ENCODE results near the gene ERC2.

ERC2 gene

DNA sequence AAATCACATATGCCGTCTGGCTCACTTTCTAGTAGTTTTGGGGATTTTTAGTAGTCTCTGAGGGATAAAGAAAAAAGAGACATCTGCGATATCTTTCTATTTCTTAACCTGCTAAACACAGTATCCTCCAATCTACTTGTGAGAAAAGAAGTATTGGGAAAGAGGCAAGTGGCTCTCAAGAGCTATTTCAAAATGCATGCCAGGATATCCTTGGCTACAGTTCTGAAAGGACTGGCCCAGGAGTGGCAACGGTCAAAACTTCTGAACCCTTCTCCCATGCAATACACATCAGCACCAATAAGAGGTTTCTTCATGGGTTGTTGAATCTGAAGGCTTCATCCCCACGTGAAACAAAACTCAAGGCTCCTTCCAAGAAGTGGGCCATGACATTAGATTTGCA lies 777.1 kb downstream of the ERC2 start:
- no peak for DNase-seq

- no peak for DNase-seq
Observed at GRCh38 chr3:55690726-55691125, 777.5 kb downstream of the ERC2 start.

DNA sequence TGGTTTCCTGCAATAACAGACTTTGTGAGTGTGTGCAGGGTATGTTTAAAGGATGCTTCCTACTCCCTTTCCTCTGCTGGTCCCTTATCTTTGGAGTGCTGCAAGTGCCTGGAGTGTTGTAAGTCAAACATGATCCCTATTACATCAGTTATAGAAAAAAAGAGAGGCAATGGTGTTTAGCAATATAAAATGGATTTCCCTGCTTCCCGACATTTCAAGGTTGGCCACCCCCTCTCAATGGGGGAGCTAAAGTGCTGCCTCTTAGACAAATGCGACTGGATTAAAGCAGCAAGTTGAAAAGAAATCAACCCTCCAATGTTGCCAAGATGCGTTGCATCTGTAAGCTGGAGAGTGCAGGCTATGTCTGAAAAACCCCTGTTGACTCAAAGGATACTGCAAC lies 778.1 kb downstream of the ERC2 start:
- DNase-seq: no peak

- DNase-seq: no peak
Observed at GRCh38 chr3:55688154-55688553, 780.1 kb downstream of the ERC2 start.

DNA sequence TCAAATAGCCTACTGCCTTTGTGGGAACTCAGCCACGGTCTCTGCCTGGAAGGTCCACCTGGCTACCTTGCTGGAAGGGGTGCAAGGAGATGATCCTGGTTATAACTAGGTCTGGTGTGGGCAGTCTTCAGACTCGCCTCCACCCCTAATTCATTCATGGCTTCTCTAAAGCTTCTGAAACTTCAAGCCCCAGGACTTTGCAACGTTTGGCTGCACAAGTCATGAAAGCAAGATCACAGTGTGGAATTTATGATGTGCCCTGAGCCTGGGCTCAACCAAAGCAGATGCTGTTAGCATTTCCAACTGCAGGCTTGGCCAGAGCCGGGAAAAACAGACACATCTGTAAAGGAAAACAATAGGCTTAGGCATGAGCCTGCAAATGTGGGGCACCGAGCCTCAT lies 780.7 kb downstream of the ERC2 start:
- no peak for DNase-seq

- DNase-seq: no peak
Observed at GRCh38 chr3:55686426-55687254, 781.6 kb downstream of the ERC2 start.

GRCh38 chr3:55683666-55684270 lies 784.5 kb downstream of the ERC2 start:
- no peak for DNase-seq

DNA sequence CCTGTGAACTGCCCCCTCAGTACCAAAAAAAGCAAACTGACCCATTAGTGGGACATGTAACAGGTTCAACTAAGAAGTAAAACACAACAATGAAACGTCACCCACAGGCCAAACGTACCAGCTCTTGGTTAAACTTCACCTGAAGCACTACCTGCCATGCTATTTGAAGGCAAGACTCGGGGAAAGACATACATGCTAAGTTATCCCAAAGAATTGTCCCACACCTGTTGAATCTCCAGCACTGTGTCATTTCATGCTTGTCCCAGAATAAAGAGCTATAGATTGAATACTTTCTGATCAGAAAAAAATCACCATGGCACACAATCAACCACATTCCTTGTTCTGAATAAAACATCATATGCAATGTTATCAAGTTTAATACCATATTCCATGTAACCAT lies 785.8 kb downstream of the ERC2 start:
- no peak for DNase-seq

- DNase-seq: no peak
Observed at GRCh38 chr3:55678546-55679216, 789.6 kb downstream of the ERC2 start.

DNA sequence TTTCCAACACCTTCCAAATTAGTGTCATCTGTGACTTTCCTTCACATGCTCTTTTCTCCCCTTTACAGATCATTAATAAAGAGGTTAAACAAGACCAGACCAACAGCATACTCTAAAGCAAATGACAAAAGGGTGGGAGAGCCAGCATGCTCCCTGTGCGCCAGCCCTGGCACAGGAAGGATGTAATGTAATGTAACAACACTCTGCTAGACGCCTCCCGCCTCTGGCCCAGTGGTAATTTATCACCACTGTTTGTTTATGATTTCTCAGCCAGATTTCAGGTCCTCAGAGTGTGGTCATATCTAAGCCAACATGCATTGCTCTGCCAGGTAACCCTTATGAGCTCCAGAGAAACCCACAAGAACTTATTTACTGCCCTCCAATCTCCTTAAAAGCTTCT lies 791.6 kb downstream of the ERC2 start:
- no peak for DNase-seq

GRCh38 chr3:55675478-55675877 lies 792.8 kb downstream of the ERC2 start:
- DNase-seq: no peak

GRCh38 chr3:55673764-55674163 lies 794.5 kb downstream of the ERC2 start:
- no peak for DNase-seq

DNA sequence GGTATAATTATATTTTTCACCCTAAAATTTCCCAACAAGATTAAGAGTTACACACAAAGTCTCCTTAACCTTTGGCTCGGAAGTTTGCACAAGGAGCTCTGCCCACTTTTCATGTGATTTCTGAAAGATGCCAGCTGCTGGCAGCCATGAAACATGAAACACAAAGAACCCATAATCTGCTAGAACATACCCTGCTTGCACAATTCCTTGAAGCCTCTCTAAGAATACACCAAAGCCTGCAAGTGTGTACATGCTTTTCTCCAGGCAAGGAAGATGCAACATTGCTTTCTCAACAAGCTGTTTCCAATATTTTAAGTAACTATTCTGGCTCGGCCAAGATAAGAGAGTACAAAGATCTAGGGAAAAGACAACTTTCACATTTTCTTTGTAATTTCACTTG lies 799.1 kb downstream of the ERC2 start:
- DNase-seq: no peak

- no peak for DNase-seq
Observed at GRCh38 chr3:55668359-55668758, 799.9 kb downstream of the ERC2 start.

GRCh38 chr3:55664387-55664786 lies 803.9 kb downstream of the ERC2 start:
- DNase-seq: no peak

- no peak for DNase-seq
Observed at GRCh38 chr3:55662683-55663082, 805.6 kb downstream of the ERC2 start.

DNA sequence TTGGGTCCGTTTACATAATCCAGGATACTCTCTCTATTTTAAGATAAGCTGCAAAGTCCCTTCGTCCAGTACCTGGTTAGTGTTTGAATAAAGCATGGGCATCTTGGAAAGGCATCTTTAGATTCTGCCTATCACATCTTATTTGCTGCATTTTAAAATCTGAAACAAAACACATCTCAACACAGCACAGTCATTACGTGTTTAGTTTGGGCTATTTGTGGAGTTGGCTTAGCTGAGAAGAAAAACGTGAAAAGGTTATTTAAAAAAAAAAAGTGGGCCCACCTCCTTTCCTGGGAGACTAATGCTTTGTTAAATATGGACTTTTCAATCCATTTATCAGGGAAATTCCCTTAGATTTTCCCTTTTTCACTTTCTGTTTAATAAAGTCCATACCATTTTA lies 806.7 kb downstream of the ERC2 start:
- no peak for DNase-seq

DNA sequence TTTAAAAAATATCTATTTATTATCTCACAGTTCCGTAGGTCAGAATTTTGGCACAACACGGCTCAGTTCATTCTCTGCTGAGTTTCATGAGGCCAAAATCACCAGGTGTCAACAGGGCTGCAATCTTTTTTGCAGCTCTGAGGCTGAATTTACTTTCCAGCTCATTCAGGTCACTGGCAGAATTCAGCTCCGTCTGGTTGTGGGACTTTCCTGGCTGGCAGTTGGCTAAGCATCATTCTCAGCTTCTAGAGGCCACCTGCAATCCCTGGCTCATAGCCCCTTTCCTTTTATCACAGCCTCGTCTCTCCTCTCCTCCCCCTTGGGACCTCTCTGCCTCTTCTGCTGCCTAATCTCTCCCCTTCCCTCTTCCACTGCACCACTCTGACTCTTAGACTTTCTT lies 807.1 kb downstream of the ERC2 start:
- no peak for DNase-seq

DNA sequence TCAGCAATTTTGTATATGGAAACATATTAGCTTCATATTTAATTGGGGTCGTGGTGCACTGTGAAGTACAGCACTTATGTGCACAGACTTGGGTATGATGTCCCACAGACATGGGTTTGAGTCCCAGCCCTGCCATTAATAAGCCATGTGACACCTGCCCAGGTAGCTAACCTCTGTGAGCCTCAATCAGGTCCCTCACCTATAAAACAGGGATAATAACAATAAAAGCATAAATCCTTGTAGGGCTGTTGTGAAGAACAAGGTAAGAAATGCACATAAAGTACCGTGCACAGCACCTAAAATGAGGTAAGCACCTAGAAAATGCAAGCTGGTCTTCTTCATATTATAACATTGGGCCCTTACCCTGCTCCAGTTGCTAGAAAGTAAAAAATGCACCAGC lies 807.6 kb downstream of the ERC2 start:
- no peak for DNase-seq

DNA sequence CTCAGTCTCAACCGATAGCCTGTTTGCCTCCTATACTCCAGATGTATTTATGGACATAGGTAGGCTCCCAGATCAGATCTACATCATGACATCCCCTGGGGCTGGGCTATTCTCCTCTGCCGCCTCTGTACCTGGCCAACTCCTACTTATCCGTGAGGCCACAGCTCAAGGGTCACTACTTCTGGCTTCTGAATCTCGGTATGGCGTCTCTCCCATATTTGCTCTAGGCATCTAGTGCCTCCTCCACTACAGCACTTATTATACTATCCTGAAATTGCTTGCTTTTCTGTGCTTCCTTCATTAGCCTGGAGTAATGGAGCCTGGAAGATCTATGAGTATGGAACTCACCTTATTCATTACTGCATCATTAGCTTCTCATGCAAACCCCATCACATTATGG lies 808.6 kb downstream of the ERC2 start:
- DNase-seq: no peak

- DNase-seq: no peak
Observed at GRCh38 chr3:55658690-55659562, 809.3 kb downstream of the ERC2 start.

- no peak for DNase-seq
Observed at GRCh38 chr3:55658270-55658669, 810.0 kb downstream of the ERC2 start.

DNA sequence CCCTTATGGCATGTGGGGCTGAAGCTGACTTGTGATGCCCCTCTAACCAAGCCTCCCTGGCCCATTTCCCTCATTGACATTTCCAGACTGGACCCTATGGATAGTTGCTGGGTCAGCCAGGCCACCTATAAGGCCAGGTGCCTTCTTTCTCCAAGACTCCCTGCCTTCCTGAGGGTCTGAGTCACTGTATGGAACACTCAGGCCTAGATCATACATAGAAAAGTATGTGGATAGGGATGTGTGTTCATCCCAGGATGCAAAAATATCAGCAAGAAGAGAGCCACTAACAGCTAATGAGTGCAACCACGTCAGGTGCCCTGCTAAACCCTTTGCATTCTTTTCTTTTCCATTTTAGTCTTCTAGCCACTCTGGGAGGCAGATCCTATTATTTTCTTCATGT lies 812.7 kb downstream of the ERC2 start:
- no peak for DNase-seq

All from NCI-H774 (cell line).